Adrenal gland (tissue), 12 donors: ENCODE results near the gene FHIT. TPM values are rescaled to one million over a fixed set of nuclear protein-coding genes. Genes with fewer than 3 reads are reported as not detected.

Source experiments
- DNase-seq, 7 donors: peaks; one replicate each; pipeline ENCODE4 v3.0.0-alpha.2; 2019 to 2020
- H3K27ac ChIP-seq, 5 donors: fragments of 200-600 bp; sonication (generic) in 4 of 5; 1 replicate in 3 of 5; 2 replicates in 2 of 5; pipeline versions ENCODE4 v1.5.1 to v1.8.0; 2016 to 2020; ENCODE audit warnings: mild to moderate bottlenecking in 1 of 5
- H3K27me3 ChIP-seq: fragments of 200-600 bp; 2 replicates; pipeline ENCODE4 v1.8.0; 2021
- H3K36me3 ChIP-seq, 2 donors: fragments of 200-600 bp; replicated peaks in 1 of 2; 1 replicate in 1 of 2; 2 replicates in 1 of 2; pipeline versions ENCODE4 v1.5.1 to v1.8.0; 2018 to 2022
- H3K4me1 ChIP-seq, 2 donors: fragments of 200-600 bp; replicated peaks in 1 of 2; 1 replicate in 1 of 2; 2 replicates in 1 of 2; pipeline versions ENCODE4 v1.5.1 to v1.8.0; 2018 to 2021
- H3K4me3 ChIP-seq, 4 donors: fragments of 200-600 bp; sonication (generic) in 3 of 4; one replicate each; pipeline ENCODE4 v1.5.1; 2016 to 2018
- H3K9me3 ChIP-seq, 3 donors: fragments of 200-600 bp; sonication (generic) in 1 of 3; replicated peaks in 1 of 3; 1 replicate in 2 of 3; 2 replicates in 1 of 3; pipeline versions ENCODE4 v1.5.1 to v1.8.0; 2016 to 2021
- POLR2A ChIP-seq, 2 donors: fragments of 450-650 bp; IDR thresholded peaks; one replicate each; pipeline ENCODE4 v1.6.1; 2017; ENCODE audit warnings: antibody characterized with exemption in 2 of 2, mild to moderate bottlenecking in 2 of 2, moderate library complexity in 1 of 2
- WGBS, 4 donors: extraction: QIAGEN DNeasy Blood & Tissue Kit in 2 of 4; methylation state at CpG; one replicate each; pipeline versions ENCODE4 v1.1.5 to v1.1.7; 2013 to 2017; 5-methylcytosine and 5-hydroxymethylcytosine counted together
- intact Hi-C, 2 donors: fragments of 100-400 bp; cut with DNase I; formaldehyde crosslinking; loops; one replicate each; pipeline versions ENCODE4 v1.14.1 to v1.15.0; 2022 to 2023
- polyA plus RNA-seq, 3 donors: library from polyadenylated mRNA; stranded (reverse); fragments of 200-250 nt in 2 of 3; fragments of 350-450 nt in 1 of 3; fragmentation: Illumina TruSeq in 1 of 3; extraction: RNeasy Lipid Tissue Mini Kit (QIAGEN cat#74804) in 1 of 3; gene quantifications; one replicate each; pipeline ENCODE4 v1.2.3, GENCODE V29; 2013 to 2014
- total RNA-seq, 9 donors: library from RNA; depleted of rRNA in 4 of 9; stranded (reverse); fragments of >200 nt in 4 of 9; fragments of 120-200 nt in 1 of 9; fragmentation: NEBNext Ultra II Directional in 1 of 9; extraction: Animal tissue kit (Norgen Biotek cat#: 25700) in 1 of 9; gene quantifications; one replicate each; pipeline versions ENCODE4 v1.1.0 to v1.2.4, GENCODE V29; 2013 to 2023
- TF ChIP-seq, protein P1 (sequence below), 6 experiments: fragments of 450-650 bp in 4 of 6; fragments of 200-600 bp in 2 of 6; sonication (generic) in 1 of 6; IDR thresholded peaks; 1 replicate in 5 of 6; 2 replicates in 1 of 6; pipeline versions ENCODE4 v1.5.1 to v1.8.0; 2016 to 2021; ENCODE audit warnings: antibody characterized with exemption in 6 of 6, mild to moderate bottlenecking in 2 of 6, moderate library complexity in 1 of 6
- donor health status: healthy with polysubstance abuse.
- donor health status: Bipolar disorder and iron deficiency.
- donor health status: DM: yes; HTN: yes; CAD: no.
- donor health status: DM: no; HTN: no; CAD: no.
- donor health status: DM: no; HTN: no; CAD: no.
- donor health status: DM: yes; HTN: yes; CAD: no.

FHIT gene
- total and polyA plus RNA-seq, 12 donors, result 14.1 to 43.9 (median 28.8) TPM

DNA sequence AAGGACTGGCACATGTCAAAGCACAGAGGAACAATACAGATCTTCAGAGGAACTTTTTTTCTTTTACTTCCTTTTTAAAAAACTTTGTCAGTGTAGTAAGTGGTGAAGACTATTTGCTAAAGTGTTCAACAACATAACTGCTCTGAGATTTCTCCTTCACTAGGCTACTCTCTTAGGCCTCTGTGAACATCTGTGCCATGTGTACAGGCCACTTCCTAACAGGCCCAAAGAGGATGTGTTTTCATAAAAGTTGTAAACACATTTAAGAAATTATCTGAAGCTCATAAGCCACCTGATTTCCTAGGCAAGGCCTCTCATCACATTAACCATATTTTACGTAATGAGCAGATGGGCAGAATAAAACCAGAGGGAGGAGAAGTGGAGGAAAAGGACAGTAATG lies 235.4 kb downstream of the FHIT start:
- Histone ChIP-seq H3K4me3 (no peak overlapping the region), H3K36me3 (no peaks in the 10 kb centered on the region), H3K9me3 (no peaks in the 10 kb centered on the region), H3K27ac (peak overlapping the region in 1 of 5 donors; percentile 4), H3K4me1 (no peaks in the 10 kb centered on the region), H3K27me3 (no peaks in the 10 kb centered on the region)
- TF ChIP-seq, protein P1, sequence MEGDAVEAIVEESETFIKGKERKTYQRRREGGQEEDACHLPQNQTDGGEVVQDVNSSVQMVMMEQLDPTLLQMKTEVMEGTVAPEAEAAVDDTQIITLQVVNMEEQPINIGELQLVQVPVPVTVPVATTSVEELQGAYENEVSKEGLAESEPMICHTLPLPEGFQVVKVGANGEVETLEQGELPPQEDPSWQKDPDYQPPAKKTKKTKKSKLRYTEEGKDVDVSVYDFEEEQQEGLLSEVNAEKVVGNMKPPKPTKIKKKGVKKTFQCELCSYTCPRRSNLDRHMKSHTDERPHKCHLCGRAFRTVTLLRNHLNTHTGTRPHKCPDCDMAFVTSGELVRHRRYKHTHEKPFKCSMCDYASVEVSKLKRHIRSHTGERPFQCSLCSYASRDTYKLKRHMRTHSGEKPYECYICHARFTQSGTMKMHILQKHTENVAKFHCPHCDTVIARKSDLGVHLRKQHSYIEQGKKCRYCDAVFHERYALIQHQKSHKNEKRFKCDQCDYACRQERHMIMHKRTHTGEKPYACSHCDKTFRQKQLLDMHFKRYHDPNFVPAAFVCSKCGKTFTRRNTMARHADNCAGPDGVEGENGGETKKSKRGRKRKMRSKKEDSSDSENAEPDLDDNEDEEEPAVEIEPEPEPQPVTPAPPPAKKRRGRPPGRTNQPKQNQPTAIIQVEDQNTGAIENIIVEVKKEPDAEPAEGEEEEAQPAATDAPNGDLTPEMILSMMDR (IDR thresholded peaks at IDR 0.05), result no peak
- TF ChIP-seq POLR2A (IDR thresholded peaks at IDR 0.05), result no peak
- DNase-seq, result no peak
- WGBS, 4 donors, result 78 to 92% (median 87%) methylated on average over 1 of the region's 1 CpG
- intact Hi-C loops, result no loop called here

DNA sequence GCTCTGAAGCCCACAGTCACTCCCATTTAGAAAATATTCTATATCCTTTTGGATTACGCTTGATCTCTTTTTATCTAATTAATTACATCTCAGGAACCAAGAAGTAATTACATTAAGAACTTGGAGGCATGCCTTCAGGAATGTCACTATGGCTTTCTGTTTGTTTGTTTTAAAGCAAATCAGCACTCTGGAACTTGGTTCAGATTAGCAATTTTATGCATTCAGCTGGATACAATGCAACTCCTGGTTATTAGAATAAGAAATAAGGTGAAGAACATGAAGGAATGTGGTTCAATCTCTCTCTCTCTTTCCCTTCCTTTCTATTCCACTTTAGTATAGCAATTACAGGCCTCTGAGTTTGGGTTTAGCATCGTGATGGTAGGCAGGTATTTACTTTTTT lies 235.8 kb downstream of the FHIT start:
- 79 to 92% (median 85%) methylated on average over 2 of the region's 2 CpGs for WGBS, 4 donors
- Histone ChIP-seq H3K36me3 (no peaks in the 10 kb centered on the region), H3K9me3 (no peaks in the 10 kb centered on the region), H3K27me3 (no peaks in the 10 kb centered on the region), H3K27ac (peak overlapping the region in 1 of 5 donors; percentile 4), H3K4me1 (no peaks in the 10 kb centered on the region), H3K4me3 (no peak overlapping the region)
- DNase-seq, result no peak
- TF ChIP-seq, protein P1 (IDR thresholded peaks at IDR 0.05), result no peak
- TF ChIP-seq POLR2A (IDR thresholded peaks at IDR 0.05), result no peak
- intact Hi-C loops, result no loop called here

GRCh38 chr3:61008998-61009380 lies 242.3 kb downstream of the FHIT start:
- intact Hi-C loops, result no loop called here
- peak in 2 of 7 donors; percentile 27 to 32 for DNase-seq
- H3K27ac ChIP-seq, result peak overlapping the region in 2 of 5 donors; percentile 30 to 75

GRCh38 chr3:61008153-61008997 lies 242.9 kb downstream of the FHIT start:
- no peak for TF ChIP-seq POLR2A (IDR thresholded peaks at IDR 0.05)
- TF ChIP-seq, protein P1 (IDR thresholded peaks at IDR 0.05), result no peak
- Histone ChIP-seq H3K9me3 (no peaks in the 10 kb centered on the region), H3K4me3 (no peak overlapping the region), H3K36me3 (no peaks in the 10 kb centered on the region), H3K4me1 (no peaks in the 10 kb centered on the region), H3K27ac (peak overlapping the region in 2 of 5 donors; percentile 30 to 75), H3K27me3 (no peaks in the 10 kb centered on the region)
- DNase-seq, result no peak
- 88 to 89% (median 89%) methylated on average over 5 of the region's 5 CpGs for WGBS, 4 donors
- intact Hi-C loops, result no loop called here

More at GRCh38 chr3:61008998-61009380, 242.3 kb downstream of the FHIT start:
- no peaks in the 10 kb centered on the region for H3K4me1 ChIP-seq
- H3K27me3 ChIP-seq, result no peaks in the 10 kb centered on the region
- no peaks in the 10 kb centered on the region for H3K9me3 ChIP-seq
- 47 to 61% (median 53%) methylated on average over 5 of the region's 5 CpGs for WGBS, 4 donors
- H3K4me3 ChIP-seq, result no peak overlapping the region
- no peaks in the 10 kb centered on the region for H3K36me3 ChIP-seq
- TF ChIP-seq, protein P1 (IDR thresholded peaks at IDR 0.05), result no peak
- TF ChIP-seq POLR2A (IDR thresholded peaks at IDR 0.05), result no peak
